GM12892 (cell line): ENCODE measurements around the gene ARSK.

Experiments used
- DNase-seq: peaks from one replicate; pipeline ENCODE4 v3.0.0; 2011; ENCODE audit not compliant: insufficient read length
- FAIRE-seq: peaks from 2 replicates; lab custom pipeline; 2011; peaks lifted over from hg19 to GRCh38; lab: Jason Lieb, UNC
- POLR2A ChIP-seq: IDR thresholded peaks from 2 replicates; pipeline ENCODE4 v1.6.1; 2011; ENCODE audit warnings: low read depth, low read length, control low read depth
- POLR2AphosphoS5 ChIP-seq: IDR thresholded peaks from 2 replicates; pipeline ENCODE4 v1.6.1; 2011; ENCODE audit warnings: low read depth, low read length, control low read depth
- TAF1 ChIP-seq: IDR thresholded peaks from 2 replicates; pipeline ENCODE4 v1.6.1; 2011; ENCODE audit warnings: low read depth, mild to moderate bottlenecking, control low read depth, low read length, borderline replicate concordance

The ARSK gene

GRCh38 chr5:95531491-95531890 is 23.4 kb upstream of the ARSK start:
- DNase-seq (no peak), FAIRE-seq (peak; percentile 50)
- TF ChIP-seq TAF1 (no peak), POLR2A (no peak), POLR2AphosphoS5 (no peak)

- no peak for DNase-seq
- TF ChIP-seq POLR2A, result no peak
- TF ChIP-seq TAF1, result no peak
- no peak for TF ChIP-seq POLR2AphosphoS5
- no peak for FAIRE-seq
Measured at GRCh38 chr5:95532415-95532814, 22.5 kb upstream of the ARSK start.

DNA sequence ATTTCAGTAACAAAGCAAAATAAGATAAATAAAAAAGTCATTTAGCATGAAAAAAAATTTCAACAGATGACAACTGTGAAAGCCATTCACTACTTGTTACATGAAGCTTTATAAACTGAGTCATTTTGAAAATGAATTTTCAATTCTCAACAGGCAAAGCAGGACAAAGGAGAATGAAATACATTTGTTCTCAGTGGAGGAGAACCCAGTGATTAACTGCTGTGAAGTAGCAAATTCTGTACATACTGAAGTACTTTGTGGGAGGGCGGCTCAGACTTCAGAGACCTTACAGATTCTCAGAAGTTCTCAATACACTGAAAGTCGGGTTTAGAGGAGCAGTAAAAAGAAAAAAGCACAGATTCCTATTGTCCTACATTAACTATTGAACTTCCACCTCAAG is 21.8 kb upstream of the ARSK start:
- no peak for TF ChIP-seq TAF1
- TF ChIP-seq POLR2A, result no peak
- TF ChIP-seq POLR2AphosphoS5, result no peak
- DNase-seq (no peak), FAIRE-seq (no peak)

GRCh38 chr5:95533761-95534160 is 21.1 kb upstream of the ARSK start:
- DNase-seq (no peak), FAIRE-seq (no peak)
- TF ChIP-seq POLR2AphosphoS5, result no peak
- no peak for TF ChIP-seq TAF1
- TF ChIP-seq POLR2A, result no peak

- no peak for DNase-seq
- FAIRE-seq, result no peak
- no peak for TF ChIP-seq TAF1
Measured at GRCh38 chr5:95537501-95537900, 17.4 kb upstream of the ARSK start.

DNA sequence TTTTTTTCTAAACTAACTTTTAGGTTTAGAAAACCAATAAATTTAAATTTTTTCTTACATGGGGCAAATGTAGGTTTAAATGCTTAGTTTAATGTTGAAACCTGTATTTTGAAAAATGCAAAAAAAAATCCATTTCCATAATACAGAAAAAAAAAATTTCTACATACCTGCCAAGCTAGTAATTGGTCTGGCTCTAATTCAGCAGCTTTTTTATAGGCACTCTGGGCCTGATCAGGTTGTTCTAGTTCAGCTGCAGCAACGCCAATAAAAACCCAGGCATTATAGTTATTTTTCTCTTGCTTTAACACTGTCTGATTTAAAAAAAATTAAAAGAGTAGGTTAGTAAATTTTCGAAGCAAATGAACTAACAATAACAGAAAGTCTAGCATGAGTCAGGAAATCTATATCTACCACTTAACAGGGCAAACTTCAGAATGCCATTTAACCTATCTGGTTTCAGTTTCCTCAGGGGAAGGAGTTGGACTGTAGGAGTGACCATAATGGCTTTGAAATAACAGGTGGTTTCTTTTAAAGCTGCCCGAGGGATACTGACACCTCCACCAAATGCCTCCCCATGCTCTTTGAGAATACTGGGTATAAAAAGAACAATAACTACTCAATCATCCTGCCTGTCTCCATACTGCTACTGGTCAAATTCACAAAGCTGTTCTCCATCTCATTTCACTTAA is 11.7 kb upstream of the ARSK start:
- TF ChIP-seq TAF1, result no peak
- TF ChIP-seq POLR2A, result no peak
- DNase-seq, result no peak
- FAIRE-seq, result no peak

DNA sequence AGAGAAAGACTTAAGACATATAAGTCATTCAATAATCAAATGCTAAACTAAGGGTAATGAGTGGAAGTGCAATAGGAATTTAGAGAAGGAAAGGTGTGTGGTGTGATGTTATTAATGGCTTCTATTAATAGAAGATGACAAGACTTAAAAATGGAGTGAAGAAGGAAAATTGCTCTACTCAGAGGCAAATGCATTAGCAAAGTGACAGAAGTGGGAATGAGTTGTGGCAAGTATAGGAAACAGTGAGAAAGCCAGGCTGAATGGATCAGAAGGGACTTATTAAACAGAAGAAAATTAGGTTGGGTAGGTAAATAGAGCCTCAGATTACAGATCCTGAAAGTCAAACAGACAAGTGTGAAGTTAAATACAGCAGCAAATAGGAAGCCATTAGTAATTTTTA is 5.9 kb upstream of the ARSK start:
- no peak for DNase-seq
- no peak for FAIRE-seq
- TF ChIP-seq POLR2A (no peak), TAF1 (no peak), POLR2AphosphoS5 (no peak)

- TF ChIP-seq TAF1 (no peak), POLR2AphosphoS5 (no peak), POLR2A (no peak)
- DNase-seq (no peak), FAIRE-seq (peak; percentile 30)
Measured at GRCh38 chr5:95554331-95554646, 612 bp upstream of the ARSK start.

- TF ChIP-seq TAF1 (no peak), POLR2AphosphoS5 (no peak), POLR2A (no peak)
- FAIRE-seq, result no peak
- DNase-seq, result no peak
Measured at GRCh38 chr5:95555553-95555952, 652 bp downstream of the ARSK start.

DNA sequence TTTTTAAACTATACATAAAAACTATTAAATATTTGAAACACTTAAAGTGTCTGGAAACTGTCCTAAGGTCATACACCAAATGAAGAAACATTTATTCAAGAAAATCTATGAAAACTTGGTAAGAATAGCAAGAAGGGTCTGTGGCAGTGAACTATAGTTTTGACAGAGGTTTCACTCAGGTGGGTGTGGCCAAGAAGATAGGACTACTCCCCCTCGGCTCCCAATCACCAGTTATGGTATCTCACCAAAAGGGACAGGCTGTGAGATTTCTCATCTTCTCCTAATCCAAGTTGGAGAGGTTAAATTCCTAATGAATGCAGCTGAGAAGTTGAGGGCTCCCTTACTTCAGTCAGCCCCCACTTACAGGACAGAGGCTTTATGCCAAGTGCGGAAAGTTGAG is 2.9 kb downstream of the ARSK start:
- FAIRE-seq (no peak), DNase-seq (no peak)
- TF ChIP-seq POLR2A (no peak), POLR2AphosphoS5 (no peak), TAF1 (no peak)

DNA sequence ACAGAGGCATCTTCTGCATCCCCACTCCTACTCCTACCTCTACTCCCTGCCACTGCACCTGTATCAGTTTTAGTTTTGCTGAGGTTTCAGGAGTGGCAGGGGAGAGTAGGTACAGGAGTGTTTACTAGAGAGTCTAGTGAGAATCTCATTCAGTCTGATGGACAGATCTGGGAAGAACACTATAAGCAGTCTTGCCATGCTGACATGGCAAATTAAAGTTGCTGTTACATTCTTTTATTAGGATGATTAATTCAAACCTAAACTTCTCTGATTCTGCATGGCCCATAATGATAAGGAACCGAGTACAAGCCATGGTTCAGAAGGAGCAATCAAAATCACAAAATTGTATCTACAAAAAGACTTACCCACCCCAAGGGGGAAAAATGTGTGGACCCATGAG is 7.4 kb downstream of the ARSK start:
- FAIRE-seq (no peak), DNase-seq (no peak)
- TF ChIP-seq POLR2AphosphoS5 (no peak), TAF1 (no peak), POLR2A (no peak)

DNA sequence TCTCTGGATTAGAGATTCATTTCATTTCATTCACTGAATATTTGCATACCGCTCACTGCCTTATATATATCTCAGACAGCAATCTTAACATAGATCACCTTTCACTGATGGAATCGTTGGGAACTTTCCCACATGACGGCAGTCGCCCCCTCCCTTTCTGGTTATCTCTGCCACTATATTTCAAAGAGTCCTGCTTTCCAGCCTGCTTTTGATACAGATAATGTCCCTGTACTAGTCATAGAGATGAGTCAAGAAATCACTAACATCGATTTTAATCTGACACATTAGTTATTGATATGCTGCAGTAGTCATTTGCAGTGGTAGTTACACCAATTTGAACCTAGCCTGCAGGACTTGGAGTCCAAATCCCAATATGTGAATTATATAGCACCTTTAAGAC is 8.5 kb downstream of the ARSK start:
- FAIRE-seq (peak; percentile 62), DNase-seq (no peak)
- TF ChIP-seq POLR2AphosphoS5, result no peak
- no peak for TF ChIP-seq TAF1
- TF ChIP-seq POLR2A, result no peak
